KOPT-K1 (cell line): Measurements from ENCODE around the gene ABT1.
A peak's percentile ranks its signal among the peaks of the same experiment; 100 is the strongest.

Experiments used
- H3K27ac ChIP-seq: fragments of 200-600 bp; sonication (generic); 2 replicates; pipeline ENCODE4 v1.5.1; 2016; ENCODE audit warnings: antibody characterized with exemption, mild to moderate bottlenecking, low read depth, low read length; ENCODE audit not compliant: poor library complexity, severe bottlenecking
- H3K36me3 ChIP-seq: fragments of 200-600 bp; sonication (generic); 2 replicates; pipeline ENCODE4 v1.5.1; 2017; ENCODE audit warnings: antibody characterized with exemption, mild to moderate bottlenecking, low read length, moderate library complexity; ENCODE audit not compliant: insufficient read depth
- H3K9me3 ChIP-seq: fragments of 200-600 bp; sonication (generic); 2 replicates; pipeline ENCODE4 v1.5.1; 2017; ENCODE audit warnings: antibody characterized with exemption, low read length, mild to moderate bottlenecking; ENCODE audit not compliant: insufficient read depth, poor library complexity, severe bottlenecking

Gene ABT1

DNA sequence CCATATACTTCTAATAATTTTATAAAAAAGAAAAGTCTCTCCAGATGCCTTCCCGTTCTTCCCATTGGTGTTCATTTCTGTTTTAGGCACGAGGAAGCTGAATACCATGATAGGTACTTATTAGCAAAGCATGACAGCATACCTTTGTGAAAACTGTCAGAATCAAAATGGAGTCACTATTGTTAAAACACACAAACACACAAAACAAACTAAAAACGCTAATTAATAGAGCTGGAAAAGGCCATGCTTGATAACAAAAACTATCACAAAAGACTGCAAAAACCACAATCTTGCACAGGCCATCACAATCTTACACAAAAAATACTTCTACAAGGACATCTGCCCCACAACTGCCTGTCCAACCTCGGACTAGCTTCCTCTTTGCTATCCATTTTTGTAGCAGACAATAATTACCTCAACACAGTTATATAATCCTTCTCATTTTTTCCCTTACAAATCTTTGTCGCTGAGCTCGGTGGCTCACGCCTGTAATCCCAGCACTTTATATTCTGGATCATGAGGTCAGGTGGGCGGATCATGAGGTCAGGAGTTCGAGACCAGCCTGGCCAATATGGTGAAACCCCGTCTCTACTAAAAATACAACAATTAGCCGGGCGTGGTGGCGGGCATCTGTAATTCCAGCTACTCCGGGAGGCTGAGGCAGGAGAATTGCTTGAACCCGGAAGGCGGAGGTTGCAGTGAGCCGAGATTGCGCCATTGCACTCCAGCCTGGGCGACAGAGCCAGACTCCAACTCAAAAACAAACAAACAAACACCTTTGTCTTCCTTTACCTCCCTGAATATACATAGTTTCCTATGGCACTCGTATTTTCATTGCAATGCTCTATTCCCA is 3.2 kb upstream of the ABT1 start:
- Histone ChIP-seq H3K27ac (no peak overlapping the region), H3K9me3 (no peaks in the 10 kb centered on the region), H3K36me3 (peaks cover 8% of the 10 kb centered on the region)

- H3K27ac ChIP-seq, result no peak overlapping the region
- no peaks in the 10 kb centered on the region for H3K9me3 ChIP-seq
- peaks cover 15% of the 10 kb centered on the region for H3K36me3 ChIP-seq
These were observed 2.6 kb upstream of the ABT1 start for GRCh38 chr6:26594131-26594498.

DNA sequence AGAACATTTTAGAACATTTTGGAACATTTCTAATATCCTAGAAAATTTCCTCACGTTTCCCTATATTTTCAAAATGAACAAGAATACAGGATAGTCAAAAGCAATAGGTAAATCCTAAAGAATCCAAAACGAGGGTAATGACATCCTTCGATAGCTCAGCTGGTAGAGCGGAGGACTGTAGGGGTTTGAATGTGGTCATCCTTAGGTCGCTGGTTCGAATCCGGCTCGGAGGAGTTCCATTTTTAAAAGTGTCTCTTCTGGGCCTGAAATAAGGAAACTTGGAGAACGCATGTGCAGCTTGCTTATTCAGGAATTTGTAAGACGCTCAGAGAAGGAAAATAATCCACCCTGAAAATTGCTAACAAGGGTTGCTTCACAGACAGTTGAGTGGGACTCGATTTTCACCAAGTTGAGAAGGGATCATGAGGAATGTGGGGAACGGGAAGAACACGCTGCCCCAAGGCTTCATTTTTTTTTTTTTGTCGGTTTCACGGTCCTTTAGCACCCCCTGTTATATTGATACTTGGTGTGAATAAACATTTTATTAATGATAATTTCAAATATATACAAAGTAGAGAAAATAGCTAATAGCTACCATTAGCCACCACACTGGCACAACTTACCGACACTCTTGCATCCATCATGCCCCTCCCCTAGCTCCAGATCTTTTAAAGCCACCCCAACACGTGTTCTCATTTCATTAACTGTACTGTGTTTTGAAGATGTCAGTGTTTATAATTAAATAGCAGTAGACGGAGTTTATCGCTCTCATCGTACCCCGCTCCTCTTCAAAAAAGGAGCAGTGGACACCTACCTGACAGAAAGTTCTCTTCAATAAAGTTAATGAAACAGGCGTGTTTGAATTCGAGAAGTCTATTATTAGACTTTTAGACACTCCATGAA is 1.8 kb upstream of the ABT1 start:
- H3K9me3 ChIP-seq, result no peaks in the 10 kb centered on the region
- H3K27ac ChIP-seq, result peak overlapping the region; percentile 79
- H3K36me3 ChIP-seq, result peaks cover 23% of the 10 kb centered on the region

DNA sequence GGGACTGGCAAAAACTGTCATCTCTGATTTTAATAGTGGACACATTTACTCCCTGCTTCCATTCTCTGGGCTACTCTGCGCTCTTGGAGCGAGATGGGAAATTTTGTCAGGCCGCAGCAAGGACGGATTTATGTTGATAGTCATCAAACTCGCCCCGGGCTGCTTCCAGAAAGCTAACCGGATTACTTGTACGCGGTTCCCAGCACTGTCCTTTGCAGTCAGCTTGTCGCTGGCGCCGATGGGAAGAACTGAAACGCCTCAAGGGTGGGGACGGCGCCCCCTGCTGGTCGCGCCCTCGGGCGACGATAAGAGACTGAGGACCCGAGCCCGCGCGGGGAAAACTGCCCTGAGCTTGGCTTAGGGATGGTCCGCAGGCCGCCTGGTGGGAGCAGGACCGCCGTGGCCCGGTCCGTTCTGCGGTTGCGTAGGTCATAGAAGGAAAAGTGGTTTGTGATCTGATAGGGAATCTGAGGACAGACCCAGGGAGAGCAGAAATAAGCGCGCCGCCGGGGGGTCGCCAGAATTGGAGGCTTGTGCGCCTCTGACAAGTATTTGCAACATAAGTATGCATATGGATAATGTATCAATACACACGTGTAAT is 984 bp upstream of the ABT1 start:
- Histone ChIP-seq H3K9me3 (no peaks in the 10 kb centered on the region), H3K27ac (peak overlapping the region; percentile 79), H3K36me3 (peaks cover 31% of the 10 kb centered on the region)

DNA sequence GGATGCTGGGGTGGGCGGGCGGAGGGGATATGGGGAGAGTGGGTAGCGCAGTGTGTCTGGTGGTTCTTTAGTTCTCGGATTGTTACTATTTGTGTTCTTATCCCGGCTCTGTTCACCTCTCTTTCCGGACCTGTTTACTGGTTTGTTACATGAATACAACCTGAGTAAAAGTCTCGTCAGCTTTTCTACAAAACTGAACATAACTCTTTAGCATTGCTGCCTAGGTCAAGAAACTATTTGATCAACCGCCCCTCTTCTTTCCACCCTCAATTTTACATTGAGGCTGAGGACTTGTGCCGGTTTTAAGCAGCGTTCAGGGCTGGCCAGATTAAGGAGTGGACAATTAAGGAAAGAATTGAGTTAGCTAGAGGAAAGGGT is 625 bp downstream of the ABT1 start:
- peaks cover 34% of the 10 kb centered on the region for H3K36me3 ChIP-seq
- peak overlapping the region; percentile 79 for H3K27ac ChIP-seq
- H3K9me3 ChIP-seq, result no peaks in the 10 kb centered on the region

GRCh38 chr6:26597821-26598220 is 1.1 kb downstream of the ABT1 start:
- Histone ChIP-seq H3K9me3 (no peaks in the 10 kb centered on the region), H3K36me3 (peaks cover 34% of the 10 kb centered on the region), H3K27ac (peak overlapping the region; percentile 79)

DNA sequence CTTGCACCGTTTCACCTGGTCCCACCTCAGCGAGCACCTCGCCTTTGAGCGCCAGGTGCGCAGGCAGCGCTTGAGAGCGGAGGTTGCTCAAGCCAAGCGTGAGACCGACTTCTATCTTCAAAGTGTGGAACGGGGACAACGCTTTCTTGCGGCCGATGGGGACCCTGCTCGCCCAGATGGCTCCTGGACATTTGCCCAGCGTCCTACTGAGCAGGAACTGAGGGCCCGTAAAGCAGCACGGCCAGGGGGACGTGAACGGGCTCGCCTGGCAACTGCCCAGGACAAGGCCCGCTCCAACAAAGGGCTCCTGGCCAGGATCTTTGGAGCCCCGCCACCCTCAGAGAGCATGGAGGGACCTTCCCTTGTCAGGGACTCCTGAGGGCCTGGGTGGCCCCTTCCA is 1.5 kb downstream of the ABT1 start:
- Histone ChIP-seq H3K27ac (no peak overlapping the region), H3K36me3 (peaks cover 34% of the 10 kb centered on the region), H3K9me3 (no peaks in the 10 kb centered on the region)

GRCh38 chr6:26599134-26599533 is 2.4 kb downstream of the ABT1 start:
- peaks cover 34% of the 10 kb centered on the region for H3K36me3 ChIP-seq

DNA sequence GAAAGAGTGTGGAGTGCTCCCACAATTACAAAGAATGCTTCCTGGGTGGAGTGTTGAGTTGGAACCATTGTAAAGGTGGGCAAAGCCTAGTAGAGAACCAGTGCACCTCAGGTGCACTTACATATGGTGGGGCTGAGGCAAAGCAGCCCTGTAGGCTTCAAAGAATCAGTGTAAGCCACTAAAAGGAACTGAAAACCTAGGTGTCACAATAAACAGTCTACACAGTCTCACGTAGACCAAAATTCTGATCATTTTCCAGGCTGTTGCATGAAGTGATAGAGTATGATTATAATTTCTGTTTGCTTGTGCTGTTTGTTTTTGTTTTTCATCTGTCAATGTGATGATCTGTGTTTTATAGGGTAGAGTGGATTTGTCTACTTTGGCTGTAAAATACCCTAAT is 2.8 kb downstream of the ABT1 start:
- no peak overlapping the region for H3K27ac ChIP-seq
- H3K9me3 ChIP-seq, result no peaks in the 10 kb centered on the region
- peaks cover 34% of the 10 kb centered on the region for H3K36me3 ChIP-seq

More at GRCh38 chr6:26599134-26599533, 2.4 kb downstream of the ABT1 start:
- Histone ChIP-seq H3K27ac (no peak overlapping the region), H3K9me3 (no peaks in the 10 kb centered on the region)

DNA sequence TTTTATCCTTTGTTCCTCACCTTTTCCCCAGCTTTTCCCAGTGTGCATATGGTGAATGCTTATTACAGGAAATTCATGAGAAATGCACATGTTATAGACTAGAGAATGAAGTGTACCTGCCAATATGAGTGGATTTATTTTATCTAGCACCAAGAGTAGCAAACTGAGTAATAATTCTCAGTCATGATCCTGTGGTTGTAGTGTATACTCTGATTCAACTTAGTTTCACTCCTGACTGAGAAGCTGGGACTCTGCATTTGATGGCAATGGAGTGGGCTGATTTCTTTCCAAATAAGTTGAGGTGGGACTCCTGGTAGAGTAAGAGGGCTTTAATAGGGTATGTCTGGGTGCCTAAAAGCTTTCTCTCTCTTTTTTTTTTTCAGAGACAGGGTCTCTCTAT is 4.0 kb downstream of the ABT1 start:
- H3K9me3 ChIP-seq, result no peaks in the 10 kb centered on the region
- H3K27ac ChIP-seq, result no peak overlapping the region
- peaks cover 34% of the 10 kb centered on the region for H3K36me3 ChIP-seq

DNA sequence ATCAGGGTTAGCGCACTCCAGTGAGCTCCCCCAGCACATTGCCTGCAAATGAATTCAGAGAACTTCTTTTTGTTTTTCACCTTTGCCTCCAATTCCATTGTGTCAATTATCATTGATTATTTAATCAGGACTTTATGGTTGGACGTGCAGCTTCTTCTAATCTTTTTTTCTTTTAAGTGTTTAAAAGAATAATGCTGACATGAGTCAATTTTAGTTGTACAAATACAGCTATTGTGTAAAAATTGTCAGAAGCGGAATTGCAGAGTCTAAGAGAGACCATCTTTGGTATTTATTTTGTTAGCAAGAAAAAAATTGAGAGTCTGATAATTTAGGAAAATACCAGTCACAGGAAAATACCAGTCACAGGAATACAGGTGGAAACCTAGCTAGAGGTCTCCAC is 5.5 kb downstream of the ABT1 start:
- H3K36me3 ChIP-seq, result peaks cover 34% of the 10 kb centered on the region
- H3K27ac ChIP-seq, result no peak overlapping the region
- no peaks in the 10 kb centered on the region for H3K9me3 ChIP-seq

DNA sequence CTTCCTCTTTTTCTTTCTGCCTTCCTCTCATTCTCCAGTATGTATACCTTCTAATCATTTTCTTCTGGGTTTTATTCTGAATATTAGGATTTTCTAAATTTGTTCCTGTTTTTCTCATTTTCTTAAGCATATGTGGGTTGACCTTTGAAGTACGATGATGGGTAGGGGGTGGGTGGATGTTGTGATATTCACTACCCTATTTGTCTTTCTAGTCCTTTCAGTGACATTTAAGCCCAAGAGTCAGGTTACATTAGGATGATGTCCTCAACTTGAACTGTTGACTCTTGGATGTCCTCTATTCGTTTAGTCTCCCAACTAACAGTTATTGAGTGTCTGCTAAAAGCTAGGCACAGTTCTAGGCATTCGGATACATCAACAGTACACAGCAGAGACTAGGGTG is 7.3 kb downstream of the ABT1 start:
- H3K9me3 ChIP-seq, result no peaks in the 10 kb centered on the region
- H3K36me3 ChIP-seq, result peaks cover 20% of the 10 kb centered on the region
- H3K27ac ChIP-seq, result no peak overlapping the region

- no peaks in the 10 kb centered on the region for H3K9me3 ChIP-seq
- H3K27ac ChIP-seq, result no peak overlapping the region
- peaks cover 13% of the 10 kb centered on the region for H3K36me3 ChIP-seq
These were observed 8.0 kb downstream of the ABT1 start for GRCh38 chr6:26604797-26605196.

DNA sequence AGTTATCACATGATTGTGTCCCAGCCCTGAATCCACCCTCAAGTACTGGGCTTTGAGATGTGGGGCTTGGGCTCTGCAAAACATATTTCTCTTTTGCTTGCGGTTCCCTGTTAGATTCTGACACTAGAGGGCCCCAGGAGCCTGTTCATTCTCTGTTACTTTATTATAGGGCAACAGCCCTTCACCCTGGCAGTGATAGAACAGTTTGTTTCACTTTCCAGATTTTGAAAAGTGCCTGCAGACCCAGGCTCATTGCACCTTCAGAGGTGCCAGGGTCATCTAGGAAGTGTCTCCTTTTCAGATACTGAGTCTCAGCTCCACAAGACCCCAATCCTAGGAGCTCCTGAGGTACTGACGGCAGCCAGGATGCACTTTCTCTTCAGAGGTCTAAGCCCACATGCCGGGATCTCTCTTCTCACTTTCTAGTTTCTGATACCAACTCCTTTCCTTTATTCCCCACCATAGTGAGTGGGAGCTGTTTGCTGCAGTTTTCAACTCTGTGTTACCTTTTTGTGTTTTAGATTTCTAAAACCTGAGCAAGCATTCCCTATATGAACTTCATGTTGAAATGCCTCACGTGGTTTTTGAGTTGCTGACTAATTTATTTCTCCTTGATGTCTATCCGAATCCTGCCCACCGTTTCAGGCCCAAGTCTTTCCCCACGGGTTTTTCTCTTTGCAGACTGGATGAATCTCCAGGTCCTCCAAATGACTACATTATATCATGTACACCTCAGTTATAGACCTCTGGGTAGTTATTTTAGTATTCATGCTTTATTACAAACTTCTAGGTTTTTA is 10.9 kb downstream of the ABT1 start:
- no peaks in the 10 kb centered on the region for H3K36me3 ChIP-seq
- no peaks in the 10 kb centered on the region for H3K9me3 ChIP-seq
- H3K27ac ChIP-seq, result peak overlapping the region; percentile 23
